Mammary epithelial cell (primary cell): Measurements from ENCODE around the gene WNT7B.

Experiments
- EZH2 ChIP-seq: IDR thresholded peaks from 2 replicates; pipeline ENCODE4 v1.6.1; 2012; ENCODE audit warnings: low read length, inconsistent platforms, borderline replicate concordance
- TF ChIP-seq, protein P1 (sequence below), 2 donors: IDR thresholded peaks in 1 of 2; conservative IDR thresholded peaks in 1 of 2; 2 replicates each; pipeline ENCODE4 v1.5.1; 2011 to 2012; ENCODE audit warnings: inconsistent platforms in 2 of 2, low read length in 2 of 2, mild to moderate bottlenecking in 2 of 2, control low read depth in 1 of 2, low read depth in 1 of 2; ENCODE audit not compliant: insufficient read depth in 1 of 2; ENCODE audit errors: extremely low read depth in 1 of 2

DNA sequence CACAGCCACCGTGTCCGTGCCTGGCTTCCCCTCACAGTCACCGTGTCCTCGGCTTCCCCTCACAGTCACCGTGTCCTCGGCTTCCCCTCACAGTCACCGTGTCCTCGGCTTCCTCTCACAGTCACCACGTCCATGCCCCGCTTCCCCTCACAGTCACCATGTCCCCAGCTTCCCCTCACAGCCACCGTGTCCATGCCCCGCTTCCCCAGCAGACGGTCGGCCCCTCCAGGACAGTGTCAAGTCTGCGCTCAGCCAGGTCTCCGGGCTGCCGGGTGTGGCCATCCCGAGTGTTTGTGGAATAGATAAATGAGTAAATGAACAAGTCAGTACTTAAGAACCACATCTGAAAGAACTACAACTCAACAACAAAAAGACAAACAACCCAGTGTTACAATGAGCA, 23.8 kb downstream of the WNT7B start:
- TF ChIP-seq, protein P1, sequence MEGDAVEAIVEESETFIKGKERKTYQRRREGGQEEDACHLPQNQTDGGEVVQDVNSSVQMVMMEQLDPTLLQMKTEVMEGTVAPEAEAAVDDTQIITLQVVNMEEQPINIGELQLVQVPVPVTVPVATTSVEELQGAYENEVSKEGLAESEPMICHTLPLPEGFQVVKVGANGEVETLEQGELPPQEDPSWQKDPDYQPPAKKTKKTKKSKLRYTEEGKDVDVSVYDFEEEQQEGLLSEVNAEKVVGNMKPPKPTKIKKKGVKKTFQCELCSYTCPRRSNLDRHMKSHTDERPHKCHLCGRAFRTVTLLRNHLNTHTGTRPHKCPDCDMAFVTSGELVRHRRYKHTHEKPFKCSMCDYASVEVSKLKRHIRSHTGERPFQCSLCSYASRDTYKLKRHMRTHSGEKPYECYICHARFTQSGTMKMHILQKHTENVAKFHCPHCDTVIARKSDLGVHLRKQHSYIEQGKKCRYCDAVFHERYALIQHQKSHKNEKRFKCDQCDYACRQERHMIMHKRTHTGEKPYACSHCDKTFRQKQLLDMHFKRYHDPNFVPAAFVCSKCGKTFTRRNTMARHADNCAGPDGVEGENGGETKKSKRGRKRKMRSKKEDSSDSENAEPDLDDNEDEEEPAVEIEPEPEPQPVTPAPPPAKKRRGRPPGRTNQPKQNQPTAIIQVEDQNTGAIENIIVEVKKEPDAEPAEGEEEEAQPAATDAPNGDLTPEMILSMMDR (conservative IDR thresholded peaks at IDR 0.05 in 1 of 2, IDR thresholded peaks at IDR 0.05 in 1 of 2; ENCODE audit: extremely low read depth in 1 of 2, insufficient read depth in 1 of 2, low read depth in 1 of 2, low read length in 2 of 2) = no peak
- TF ChIP-seq EZH2 = no peak
